ENCODE results near the gene ATP5MC2. TPM values are rescaled to one million over a fixed set of nuclear protein-coding genes. Genes with fewer than 3 reads are reported as not detected.
"Not testable (repeated sequence)": the region's sequence is repeated elsewhere in the genome, so short reads cannot be mapped to it uniquely, and the experiment has no call there.

Gene ATP5MC2
- total RNA-seq, 3 donors from 2014 or later = 286 to 394 (median 306) TPM

GRCh38 chr12:53657041-53657440, 18.8 kb downstream of the ATP5MC2 start:
- no peak for DNase-seq (ENCODE audit: low spot score in 2 of 2)
- peak overlapping the region; percentile 74 to 92 for H3K27ac ChIP-seq
- no peak overlapping the region for H3K4me3 ChIP-seq
- H3K36me3 ChIP-seq = no peaks in the 10 kb centered on the region
- intact Hi-C loops (cut with DNase I; ENCODE audit: low total_unique reads) = no loop called here
- no peaks in the 10 kb centered on the region for H3K27me3 ChIP-seq
- no peaks in the 10 kb centered on the region for H3K9me3 ChIP-seq
- TF ChIP-seq POLR2A (IDR thresholded peaks at IDR 0.05) = no peak
- TF ChIP-seq POLR2AphosphoS5 (IDR thresholded peaks at IDR 0.05) = no peak
- peaks cover 0 to 26% of the 10 kb centered on the region in 2 donors for H3K4me1 ChIP-seq

- DNase-seq (ENCODE audit: low spot score in 2 of 2) = no peak
- no peaks in the 10 kb centered on the region for H3K27me3 ChIP-seq
- no peak overlapping the region for H3K27ac ChIP-seq
- H3K9me3 ChIP-seq = no peaks in the 10 kb centered on the region
- TF ChIP-seq POLR2AphosphoS5 (IDR thresholded peaks at IDR 0.05) = no peak
- H3K4me1 ChIP-seq = peaks cover 0 to 15% of the 10 kb centered on the region in 2 donors
- no peak overlapping the region for H3K4me3 ChIP-seq
- intact Hi-C loops (cut with DNase I; ENCODE audit: low total_unique reads) = no loop called here
- H3K36me3 ChIP-seq = no peaks in the 10 kb centered on the region
Measured at GRCh38 chr12:53653595-53653994, 22.3 kb downstream of the ATP5MC2 start.

- no peak for TF ChIP-seq POLR2AphosphoS5 (IDR thresholded peaks at IDR 0.05)
- no peak for TF ChIP-seq CTCF (IDR thresholded peaks at IDR 0.05)
- TF ChIP-seq POLR2A (IDR thresholded peaks at IDR 0.05) = no peak
- no peak overlapping the region for H3K27ac ChIP-seq
- H3K4me3 ChIP-seq = no peak overlapping the region
- peaks cover 0 to 4% of the 10 kb centered on the region in 2 donors for H3K4me1 ChIP-seq
- no peaks in the 10 kb centered on the region for H3K27me3 ChIP-seq
- H3K9me3 ChIP-seq = no peaks in the 10 kb centered on the region
- H3K36me3 ChIP-seq = no peaks in the 10 kb centered on the region
- DNase-seq (ENCODE audit: low spot score in 2 of 2) = no peak
- intact Hi-C loops (cut with DNase I; ENCODE audit: low total_unique reads) = no loop called here
Measured at GRCh38 chr12:53652366-53652765, 23.5 kb downstream of the ATP5MC2 start.

GRCh38 chr12:53651737-53652136, 24.1 kb downstream of the ATP5MC2 start:
- DNase-seq (ENCODE audit: low spot score in 2 of 2) = no peak
- TF ChIP-seq POLR2AphosphoS5 (IDR thresholded peaks at IDR 0.05) (no peak), CTCF (IDR thresholded peaks at IDR 0.05) (no peak), POLR2A (IDR thresholded peaks at IDR 0.05) (no peak)
- Histone ChIP-seq H3K4me3 (no peak overlapping the region), H3K36me3 (no peaks in the 10 kb centered on the region), H3K9me3 (no peaks in the 10 kb centered on the region), H3K27ac (no peak overlapping the region), H3K4me1 (no peaks in the 10 kb centered on the region), H3K27me3 (no peaks in the 10 kb centered on the region)
- intact Hi-C loops (cut with DNase I; ENCODE audit: low total_unique reads) = no loop called here

GRCh38 chr12:53646300-53646699, 29.6 kb downstream of the ATP5MC2 start:
- H3K9me3 ChIP-seq; H3K4me1 ChIP-seq; DNase-seq (ENCODE audit: low spot score in 2 of 2); H3K27me3 ChIP-seq; H3K36me3 ChIP-seq; H3K27ac ChIP-seq; H3K4me3 ChIP-seq; intact Hi-C loops (cut with DNase I; ENCODE audit: low total_unique reads): not testable (repeated sequence)

GRCh38 chr12:53645165-53645564, 30.7 kb downstream of the ATP5MC2 start:
- no peak for DNase-seq (ENCODE audit: low spot score in 2 of 2)
- Histone ChIP-seq H3K27ac (no peak overlapping the region), H3K4me3 (no peak overlapping the region), H3K27me3 (no peaks in the 10 kb centered on the region), H3K9me3 (no peaks in the 10 kb centered on the region), H3K4me1 (no peaks in the 10 kb centered on the region), H3K36me3 (no peaks in the 10 kb centered on the region)
- no peak for TF ChIP-seq CTCF (IDR thresholded peaks at IDR 0.05)
- no peak for TF ChIP-seq POLR2AphosphoS5 (IDR thresholded peaks at IDR 0.05)
- no peak for TF ChIP-seq POLR2A (IDR thresholded peaks at IDR 0.05)
- intact Hi-C loops (cut with DNase I; ENCODE audit: low total_unique reads) = no loop called here

GRCh38 chr12:53644133-53644532, 31.8 kb downstream of the ATP5MC2 start:
- Histone ChIP-seq H3K27ac (no peak overlapping the region), H3K27me3 (no peaks in the 10 kb centered on the region), H3K36me3 (no peaks in the 10 kb centered on the region), H3K9me3 (no peaks in the 10 kb centered on the region), H3K4me3 (no peak overlapping the region), H3K4me1 (no peaks in the 10 kb centered on the region)
- no peak for TF ChIP-seq CTCF (IDR thresholded peaks at IDR 0.05)
- TF ChIP-seq POLR2AphosphoS5 (IDR thresholded peaks at IDR 0.05) = no peak
- no peak for TF ChIP-seq POLR2A (IDR thresholded peaks at IDR 0.05)
- no peak for DNase-seq (ENCODE audit: low spot score in 2 of 2)
- intact Hi-C loops (cut with DNase I; ENCODE audit: low total_unique reads) = no loop called here

All from breast epithelium (tissue), 4 donors.